Neuron (in vitro differentiated cells): Measurements from ENCODE around the gene ST7.

Experiments
- H2AFZ ChIP-seq: one replicate; pipeline ENCODE4 v1.6.1; 2013; ENCODE audit warnings: low read depth, mild to moderate bottlenecking, inconsistent platforms, low read length, moderate library complexity
- H3K27me3 ChIP-seq: one replicate; pipeline ENCODE4 v1.6.1; 2013; ENCODE audit warnings: low read length; ENCODE audit not compliant: insufficient read depth
- H3K36me3 ChIP-seq: one replicate; pipeline ENCODE4 v1.6.1; 2013; ENCODE audit warnings: low read length; ENCODE audit not compliant: insufficient read depth
- H3K4me1 ChIP-seq: one replicate; pipeline ENCODE4 v1.6.1; 2013; ENCODE audit warnings: low read length; ENCODE audit not compliant: insufficient read depth
- H3K4me3 ChIP-seq: 2 replicates; pipeline ENCODE4 v1.5.1; 2013; ENCODE audit warnings: mild to moderate bottlenecking, low read length, moderate library complexity
- H3K9me3 ChIP-seq: one replicate; pipeline ENCODE4 v1.6.1; 2013; ENCODE audit warnings: low read length

ST7 gene

GRCh38 chr7:117094457-117094856 is 141.2 kb downstream of the ST7 start:
- Histone ChIP-seq H3K4me3 (no peak overlapping the region), H3K27me3 (no peaks in the 10 kb centered on the region), H3K36me3 (no peaks in the 10 kb centered on the region), H3K9me3 (no peaks in the 10 kb centered on the region), H2AFZ (no peak overlapping the region), H3K4me1 (peaks cover 10% of the 10 kb centered on the region)

- no peaks in the 10 kb centered on the region for H3K9me3 ChIP-seq
- no peaks in the 10 kb centered on the region for H3K36me3 ChIP-seq
- H2AFZ ChIP-seq: no peak overlapping the region
- H3K27me3 ChIP-seq: no peaks in the 10 kb centered on the region
- H3K4me3 ChIP-seq: no peak overlapping the region
- H3K4me1 ChIP-seq: peaks cover 10% of the 10 kb centered on the region
Measured at GRCh38 chr7:117095055-117095454, 141.8 kb downstream of the ST7 start.

- Histone ChIP-seq H3K36me3 (peaks cover 6% of the 10 kb centered on the region), H3K27me3 (no peaks in the 10 kb centered on the region), H3K4me3 (no peak overlapping the region), H3K4me1 (peaks cover 10% of the 10 kb centered on the region), H3K9me3 (no peaks in the 10 kb centered on the region), H2AFZ (no peak overlapping the region)
Measured at GRCh38 chr7:117096330-117096729, 143.0 kb downstream of the ST7 start.

- H3K4me3 ChIP-seq: no peak overlapping the region
Measured at GRCh38 chr7:117096942-117097341, 143.6 kb downstream of the ST7 start.

GRCh38 chr7:117097860-117098259 is 144.6 kb downstream of the ST7 start:
- peaks cover 10% of the 10 kb centered on the region for H3K4me1 ChIP-seq
- H3K9me3 ChIP-seq: no peaks in the 10 kb centered on the region
- peaks cover 6% of the 10 kb centered on the region for H3K36me3 ChIP-seq
- H2AFZ ChIP-seq: no peak overlapping the region
- no peak overlapping the region for H3K4me3 ChIP-seq
- no peaks in the 10 kb centered on the region for H3K27me3 ChIP-seq

More at GRCh38 chr7:117096942-117097341, 143.6 kb downstream of the ST7 start:
- Histone ChIP-seq H3K36me3 (peaks cover 6% of the 10 kb centered on the region), H3K9me3 (no peaks in the 10 kb centered on the region), H3K27me3 (no peaks in the 10 kb centered on the region), H3K4me1 (peaks cover 10% of the 10 kb centered on the region), H2AFZ (no peak overlapping the region)

GRCh38 chr7:117098457-117098856 is 145.2 kb downstream of the ST7 start:
- H3K9me3 ChIP-seq: no peaks in the 10 kb centered on the region
- no peak overlapping the region for H3K4me3 ChIP-seq
- H3K36me3 ChIP-seq: peaks cover 10% of the 10 kb centered on the region
- no peaks in the 10 kb centered on the region for H3K27me3 ChIP-seq
- peaks cover 10% of the 10 kb centered on the region for H3K4me1 ChIP-seq
- no peak overlapping the region for H2AFZ ChIP-seq

- no peak overlapping the region for H2AFZ ChIP-seq
- H3K27me3 ChIP-seq: no peaks in the 10 kb centered on the region
- H3K36me3 ChIP-seq: peaks cover 10% of the 10 kb centered on the region
- no peaks in the 10 kb centered on the region for H3K9me3 ChIP-seq
- H3K4me3 ChIP-seq: no peak overlapping the region
- peaks cover 10% of the 10 kb centered on the region for H3K4me1 ChIP-seq
Measured at GRCh38 chr7:117101026-117101425, 147.7 kb downstream of the ST7 start.

GRCh38 chr7:117110480-117111315 is 157.4 kb downstream of the ST7 start:
- H3K9me3 ChIP-seq: no peaks in the 10 kb centered on the region
- H3K4me3 ChIP-seq: no peak overlapping the region
- H3K4me1 ChIP-seq: no peaks in the 10 kb centered on the region
- no peaks in the 10 kb centered on the region for H3K27me3 ChIP-seq
- H2AFZ ChIP-seq: no peak overlapping the region
- H3K36me3 ChIP-seq: no peaks in the 10 kb centered on the region

GRCh38 chr7:117111535-117111934 is 158.2 kb downstream of the ST7 start:
- no peak overlapping the region for H3K4me3 ChIP-seq
- no peaks in the 10 kb centered on the region for H3K36me3 ChIP-seq
- no peaks in the 10 kb centered on the region for H3K4me1 ChIP-seq
- H3K9me3 ChIP-seq: no peaks in the 10 kb centered on the region
- no peak overlapping the region for H2AFZ ChIP-seq
- no peaks in the 10 kb centered on the region for H3K27me3 ChIP-seq

GRCh38 chr7:117112640-117113039 is 159.3 kb downstream of the ST7 start:
- no peaks in the 10 kb centered on the region for H3K36me3 ChIP-seq
- H3K27me3 ChIP-seq: no peaks in the 10 kb centered on the region
- H2AFZ ChIP-seq: no peak overlapping the region
- H3K4me3 ChIP-seq: no peak overlapping the region
- H3K4me1 ChIP-seq: no peaks in the 10 kb centered on the region
- no peaks in the 10 kb centered on the region for H3K9me3 ChIP-seq

GRCh38 chr7:117113871-117114270 is 160.6 kb downstream of the ST7 start:
- Histone ChIP-seq H3K36me3 (no peaks in the 10 kb centered on the region), H3K27me3 (no peaks in the 10 kb centered on the region)

GRCh38 chr7:117114272-117114671 is 161.0 kb downstream of the ST7 start:
- no peaks in the 10 kb centered on the region for H3K4me1 ChIP-seq
- H3K27me3 ChIP-seq: no peaks in the 10 kb centered on the region
- H2AFZ ChIP-seq: no peak overlapping the region
- no peaks in the 10 kb centered on the region for H3K9me3 ChIP-seq
- no peak overlapping the region for H3K4me3 ChIP-seq
- H3K36me3 ChIP-seq: no peaks in the 10 kb centered on the region

More at GRCh38 chr7:117113871-117114270, 160.6 kb downstream of the ST7 start:
- no peak overlapping the region for H3K4me3 ChIP-seq
- no peaks in the 10 kb centered on the region for H3K4me1 ChIP-seq
- no peak overlapping the region for H2AFZ ChIP-seq
- H3K9me3 ChIP-seq: no peaks in the 10 kb centered on the region

- no peaks in the 10 kb centered on the region for H3K27me3 ChIP-seq
- no peaks in the 10 kb centered on the region for H3K4me1 ChIP-seq
- no peaks in the 10 kb centered on the region for H3K9me3 ChIP-seq
- no peak overlapping the region for H2AFZ ChIP-seq
- no peak overlapping the region for H3K4me3 ChIP-seq
- peaks cover 4% of the 10 kb centered on the region for H3K36me3 ChIP-seq
Measured at GRCh38 chr7:117116211-117116610, 162.9 kb downstream of the ST7 start.

GRCh38 chr7:117117172-117117571 is 163.9 kb downstream of the ST7 start:
- H3K4me1 ChIP-seq: no peaks in the 10 kb centered on the region
- H2AFZ ChIP-seq: no peak overlapping the region
- H3K27me3 ChIP-seq: no peaks in the 10 kb centered on the region
- peaks cover 4% of the 10 kb centered on the region for H3K36me3 ChIP-seq
- H3K4me3 ChIP-seq: no peak overlapping the region
- no peaks in the 10 kb centered on the region for H3K9me3 ChIP-seq
